Activated B cell treated with CpG ODN at 0.5 μM for 24 hours (primary cell): Measurements from ENCODE around the gene HSD17B4. TPM values are rescaled to one million over a fixed set of nuclear protein-coding genes. Genes with fewer than 3 reads are reported as not detected.
A peak's percentile ranks its signal among the peaks of the same experiment; 100 is the strongest.

ENCODE experiments used
- ATAC-seq: fragments of 200-7000 bp; cut with Tn5 transposase; one replicate; pipeline ENCODE4 v1.10.0; 2021; ENCODE audit warnings: low read depth, mild to moderate bottlenecking, moderate library complexity
- CTCF ChIA-PET: fragments of 350-600 bp; sonication (Branson Sonifier 250); formaldehyde crosslinking; loops from one replicate; lab custom pipeline; 2021; ENCODE audit warnings: antibody characterized with exemption; lab: Charles Lee
- POLR2A ChIA-PET: fragments of 350-600 bp; sonication (Branson Sonifier 250); formaldehyde crosslinking; loops from one replicate; lab custom pipeline; 2021; ENCODE audit warnings: antibody characterized with exemption; lab: Charles Lee
- DNase-seq: peaks from one replicate; pipeline ENCODE4 v3.0.0; 2022
- H3K27ac Mint-ChIP-seq: one replicate; pipeline ENCODE4 v1.8.0; 2020; ENCODE audit warnings: mixed read lengths
- H3K27me3 Mint-ChIP-seq: one replicate; pipeline ENCODE4 v1.8.0; 2021; ENCODE audit warnings: mixed read lengths
- H3K36me3 Mint-ChIP-seq: one replicate; pipeline ENCODE4 v1.8.0; 2021; ENCODE audit warnings: low read depth, mixed read lengths
- H3K4me1 Mint-ChIP-seq: one replicate; pipeline ENCODE4 v1.8.0; 2021; ENCODE audit warnings: mixed read lengths
- H3K4me3 Mint-ChIP-seq: one replicate; pipeline ENCODE4 v1.8.0; 2020; ENCODE audit warnings: mild to moderate bottlenecking, mixed read lengths
- H3K9me3 Mint-ChIP-seq: one replicate; pipeline ENCODE4 v1.8.0; 2020; ENCODE audit warnings: mixed read lengths
- intact Hi-C: fragments of 100-400 bp; cut with micrococcal nuclease; formaldehyde crosslinking; loops from one replicate; pipeline ENCODE4 v1.15.1; 2024
- total RNA-seq: library from RNA; stranded (reverse); gene quantifications from 2 replicates; pipeline ENCODE4 v1.2.3, GENCODE V29; 2022
- TF ChIP-seq, protein P1 (sequence below): fragments of 200-600 bp; IDR thresholded peaks from one replicate; pipeline ENCODE4 v1.8.0; 2022; ENCODE audit warnings: antibody characterized with exemption, mild to moderate bottlenecking

Gene HSD17B4
- total RNA-seq, 1 donor from 2014 or later, result 130 TPM

DNA sequence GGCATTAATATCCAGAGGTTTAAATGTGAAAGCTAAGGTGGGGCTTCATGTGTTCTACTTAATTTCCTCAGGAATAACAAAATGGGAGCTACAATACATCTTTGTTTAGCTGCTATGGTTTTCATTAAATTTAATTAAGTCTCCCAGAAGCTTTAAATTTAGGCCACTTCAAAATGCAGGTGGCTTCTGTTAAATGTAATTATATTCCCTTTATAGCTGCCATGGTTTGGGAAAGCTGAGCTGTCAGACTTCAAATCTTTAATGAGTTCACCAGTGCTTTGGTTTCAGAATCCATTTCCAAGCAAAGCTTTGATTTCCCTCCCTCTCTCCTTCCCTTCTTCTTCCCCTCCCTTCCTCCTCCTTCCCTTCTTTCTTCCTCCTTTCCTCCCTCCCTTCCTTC is 118.6 kb downstream of the HSD17B4 start:
- H3K36me3 Mint-ChIP-seq, result no peaks in the 10 kb centered on the region
- CTCF ChIA-PET, result no interaction called here
- DNase-seq (no peak), ATAC-seq (no peak)
- POLR2A ChIA-PET, result no interaction called here
- no peak overlapping the region for H3K4me3 Mint-ChIP-seq
- H3K27me3 Mint-ChIP-seq, result peaks cover 3% of the 10 kb centered on the region
- intact Hi-C loops, result no loop called here
- H3K9me3 Mint-ChIP-seq, result no peaks in the 10 kb centered on the region
- H3K4me1 Mint-ChIP-seq, result no peaks in the 10 kb centered on the region
- TF ChIP-seq, protein P1, sequence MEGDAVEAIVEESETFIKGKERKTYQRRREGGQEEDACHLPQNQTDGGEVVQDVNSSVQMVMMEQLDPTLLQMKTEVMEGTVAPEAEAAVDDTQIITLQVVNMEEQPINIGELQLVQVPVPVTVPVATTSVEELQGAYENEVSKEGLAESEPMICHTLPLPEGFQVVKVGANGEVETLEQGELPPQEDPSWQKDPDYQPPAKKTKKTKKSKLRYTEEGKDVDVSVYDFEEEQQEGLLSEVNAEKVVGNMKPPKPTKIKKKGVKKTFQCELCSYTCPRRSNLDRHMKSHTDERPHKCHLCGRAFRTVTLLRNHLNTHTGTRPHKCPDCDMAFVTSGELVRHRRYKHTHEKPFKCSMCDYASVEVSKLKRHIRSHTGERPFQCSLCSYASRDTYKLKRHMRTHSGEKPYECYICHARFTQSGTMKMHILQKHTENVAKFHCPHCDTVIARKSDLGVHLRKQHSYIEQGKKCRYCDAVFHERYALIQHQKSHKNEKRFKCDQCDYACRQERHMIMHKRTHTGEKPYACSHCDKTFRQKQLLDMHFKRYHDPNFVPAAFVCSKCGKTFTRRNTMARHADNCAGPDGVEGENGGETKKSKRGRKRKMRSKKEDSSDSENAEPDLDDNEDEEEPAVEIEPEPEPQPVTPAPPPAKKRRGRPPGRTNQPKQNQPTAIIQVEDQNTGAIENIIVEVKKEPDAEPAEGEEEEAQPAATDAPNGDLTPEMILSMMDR, result no peak
- H3K27ac Mint-ChIP-seq, result no peak overlapping the region

DNA sequence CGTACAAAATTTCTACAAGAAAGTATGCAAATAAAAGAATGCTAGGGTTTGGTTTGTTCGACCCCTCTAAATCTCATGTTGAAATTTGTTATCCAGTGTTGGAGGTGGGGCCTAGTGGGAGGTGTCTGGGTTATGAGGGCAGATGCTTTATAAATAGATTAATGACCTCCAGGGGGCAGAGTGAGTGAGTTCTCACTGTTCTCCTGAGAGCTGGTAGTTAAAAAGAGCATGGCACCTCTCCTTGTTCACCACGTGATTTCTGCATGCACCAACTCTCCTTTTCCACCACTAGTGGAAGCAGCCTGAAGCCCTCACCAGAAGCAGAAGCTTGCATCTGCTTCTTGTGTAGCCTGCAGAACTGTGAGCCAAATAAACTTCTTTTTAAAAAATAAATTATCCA is 126.6 kb downstream of the HSD17B4 start:
- H3K36me3 Mint-ChIP-seq, result no peaks in the 10 kb centered on the region
- peak; percentile 54 for ATAC-seq
- no peak overlapping the region for H3K4me3 Mint-ChIP-seq
- TF ChIP-seq, protein P1, result no peak
- H3K9me3 Mint-ChIP-seq, result no peaks in the 10 kb centered on the region
- no peak for DNase-seq
- ChIA-PET CTCF (no interaction called here), POLR2A (no interaction called here)
- H3K27ac Mint-ChIP-seq, result no peak overlapping the region
- H3K4me1 Mint-ChIP-seq, result peaks cover 4% of the 10 kb centered on the region
- peaks cover 2% of the 10 kb centered on the region for H3K27me3 Mint-ChIP-seq
- intact Hi-C loops, result no loop called here

DNA sequence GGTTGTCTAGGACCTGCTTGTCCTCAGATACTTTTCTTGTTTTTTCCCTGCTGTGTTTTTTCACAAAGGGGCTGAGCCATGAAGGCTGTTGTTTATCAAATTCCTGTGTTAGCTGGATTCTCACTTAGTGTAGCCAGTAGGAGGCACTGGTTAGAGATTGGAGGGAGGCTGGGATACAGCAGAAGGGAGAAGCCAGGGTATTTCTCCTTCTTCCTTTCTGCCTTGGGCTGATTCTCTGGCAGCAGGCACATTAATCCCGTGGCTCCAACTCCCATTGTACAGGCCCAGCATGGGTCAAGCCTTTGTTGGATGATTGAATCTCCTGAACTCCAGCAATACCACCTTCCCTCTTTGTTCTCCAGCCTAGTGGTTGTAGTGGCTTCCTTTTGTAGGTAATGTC is 130.7 kb downstream of the HSD17B4 start:
- DNase-seq (no peak), ATAC-seq (no peak)
- intact Hi-C loops, result no loop called here
- H3K4me3 Mint-ChIP-seq, result no peak overlapping the region
- peaks cover 7% of the 10 kb centered on the region for H3K4me1 Mint-ChIP-seq
- TF ChIP-seq, protein P1, result no peak
- POLR2A ChIA-PET, result no interaction called here
- CTCF ChIA-PET, result no interaction called here
- peaks cover 2% of the 10 kb centered on the region for H3K27me3 Mint-ChIP-seq
- H3K36me3 Mint-ChIP-seq, result no peaks in the 10 kb centered on the region
- H3K9me3 Mint-ChIP-seq, result no peaks in the 10 kb centered on the region
- no peak overlapping the region for H3K27ac Mint-ChIP-seq

DNA sequence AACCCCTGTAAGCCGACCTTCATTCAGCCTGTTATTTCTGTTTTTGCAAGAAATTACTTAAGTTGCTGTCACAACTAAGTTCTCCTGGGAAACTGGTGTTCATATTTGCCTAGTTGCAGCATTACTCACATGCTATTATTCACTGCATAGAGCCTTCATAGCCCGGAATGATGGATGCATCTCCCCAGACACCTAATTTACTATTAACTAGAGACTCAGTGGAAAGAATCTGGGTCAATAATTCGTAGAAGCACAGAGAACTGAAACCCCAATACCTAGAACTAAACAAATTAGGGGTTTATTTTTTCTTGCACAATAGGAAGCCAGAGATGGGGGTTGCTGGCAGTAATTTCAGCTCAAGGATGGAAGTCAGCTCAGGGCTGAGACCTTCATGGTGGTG is 131.4 kb downstream of the HSD17B4 start:
- no peaks in the 10 kb centered on the region for H3K36me3 Mint-ChIP-seq

More for the DNA sequence above, 131.4 kb downstream of the HSD17B4 start:
- peaks cover 2% of the 10 kb centered on the region for H3K27me3 Mint-ChIP-seq
- ATAC-seq, result no peak
- no peaks in the 10 kb centered on the region for H3K9me3 Mint-ChIP-seq
- ChIA-PET CTCF (no interaction called here), POLR2A (no interaction called here)
- no peak overlapping the region for H3K4me3 Mint-ChIP-seq
- no peak overlapping the region for H3K27ac Mint-ChIP-seq
- DNase-seq, result no peak
- peaks cover 7% of the 10 kb centered on the region for H3K4me1 Mint-ChIP-seq
- TF ChIP-seq, protein P1, result no peak
- intact Hi-C loops, result no loop called here

Other genes starting within 250 kb of the HSD17B4 start
- 135 and 149 TPM in 2 replicates for gene TNFAIP8, start 96.5 kb upstream of the HSD17B4 start, total RNA-seq
- gene FAM170A, start 177.1 kb downstream of the HSD17B4 start, total RNA-seq, result not detected in 2 replicates